HuH-7.5 (cell line): Measurements from ENCODE around the gene CFAP77.
"Not testable (repeated sequence)": the region's sequence is repeated elsewhere in the genome, so short reads cannot be mapped to it uniquely, and the experiment has no call there.

Source experiments
- DNase-seq: peaks from one replicate; pipeline ENCODE4 v3.0.0; 2011; ENCODE audit warnings: low spot score

Gene CFAP77

GRCh38 chr9:132547976-132548730, 138.1 kb downstream of the CFAP77 start:
- no peak for DNase-seq

GRCh38 chr9:132548751-132549640, 139.0 kb downstream of the CFAP77 start:
- DNase-seq = no peak

DNA sequence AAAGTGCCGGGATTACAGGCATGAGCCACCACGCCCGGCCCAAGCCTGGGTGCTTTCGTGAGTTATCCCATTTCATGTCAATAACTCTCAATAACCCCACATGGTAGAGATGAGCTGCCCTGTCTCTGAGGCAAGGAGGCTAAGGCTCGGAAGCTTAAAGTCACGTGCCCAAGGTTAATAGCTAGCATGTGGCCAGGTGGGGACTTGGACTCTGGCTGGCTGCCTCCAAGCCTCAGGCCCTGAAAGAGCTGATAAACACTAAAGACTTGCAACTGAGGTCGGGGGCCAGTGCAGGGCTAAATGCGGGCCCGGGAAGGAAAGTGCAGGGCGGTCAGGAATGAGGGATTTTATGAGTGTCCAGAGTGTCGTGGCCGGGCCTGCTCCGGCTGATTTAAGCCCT, 141.5 kb downstream of the CFAP77 start:
- no peak for DNase-seq

DNA sequence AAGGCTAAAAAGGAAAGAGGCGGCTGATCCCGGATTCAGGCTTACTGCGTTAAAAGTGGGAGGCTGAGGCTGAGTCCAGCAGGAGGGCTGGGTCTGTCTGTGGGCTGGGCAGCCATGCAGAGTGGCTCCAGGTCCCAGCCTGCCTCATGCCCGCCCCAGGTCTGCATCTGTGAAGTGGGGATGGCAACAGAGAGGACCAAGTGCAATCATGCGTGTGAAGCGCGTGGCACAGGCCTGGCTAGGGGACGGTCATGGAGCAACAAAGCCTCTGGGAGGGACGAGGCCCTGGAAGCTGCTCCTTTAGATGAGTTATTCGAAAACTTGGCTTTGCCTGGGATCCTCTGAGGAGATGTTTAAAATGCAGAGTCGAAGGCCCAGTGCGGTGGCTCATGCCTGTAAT, 142.0 kb downstream of the CFAP77 start:
- no peak for DNase-seq

DNA sequence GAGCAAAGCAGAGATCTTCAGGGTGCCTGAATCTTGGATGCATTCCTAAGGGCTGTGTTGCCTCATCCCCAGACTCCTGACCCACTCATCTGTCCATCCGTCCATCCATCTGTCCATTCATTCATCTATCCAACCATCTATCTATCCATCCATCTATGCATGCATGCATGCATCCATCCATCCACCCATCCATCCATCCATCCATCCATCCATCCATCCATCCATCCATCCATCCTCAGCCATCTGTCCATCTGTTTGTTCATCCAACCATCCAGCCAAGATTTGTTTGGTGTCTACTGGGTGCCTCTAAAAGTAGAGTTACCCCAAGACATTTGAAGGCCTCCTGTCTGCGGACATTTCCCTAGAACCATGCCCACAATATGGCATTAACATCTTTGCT, 144.7 kb downstream of the CFAP77 start:
- no peak for DNase-seq

- DNase-seq = no peak
Measured at GRCh38 chr9:132555528-132555927, 145.5 kb downstream of the CFAP77 start.

DNA sequence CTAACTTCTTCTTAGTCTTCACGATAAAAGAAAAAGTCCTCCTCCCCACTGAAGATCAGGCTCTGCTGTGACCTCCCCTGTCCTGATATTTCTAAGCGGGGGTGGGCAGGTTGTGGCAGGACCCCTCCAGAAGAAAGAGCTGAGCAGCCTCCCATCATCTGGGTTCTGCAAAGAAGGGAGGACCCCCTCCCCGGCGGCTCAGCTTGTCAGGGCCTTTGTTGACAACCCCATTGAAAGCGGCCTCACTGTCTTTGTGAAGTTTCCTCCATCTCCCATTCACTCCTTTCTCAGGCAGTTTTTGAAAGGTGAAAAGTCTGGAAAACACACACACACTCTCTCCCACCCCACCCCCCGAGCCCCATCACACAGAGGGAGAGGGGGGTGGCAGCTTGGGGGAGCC, 146.2 kb downstream of the CFAP77 start:
- no peak for DNase-seq

DNA sequence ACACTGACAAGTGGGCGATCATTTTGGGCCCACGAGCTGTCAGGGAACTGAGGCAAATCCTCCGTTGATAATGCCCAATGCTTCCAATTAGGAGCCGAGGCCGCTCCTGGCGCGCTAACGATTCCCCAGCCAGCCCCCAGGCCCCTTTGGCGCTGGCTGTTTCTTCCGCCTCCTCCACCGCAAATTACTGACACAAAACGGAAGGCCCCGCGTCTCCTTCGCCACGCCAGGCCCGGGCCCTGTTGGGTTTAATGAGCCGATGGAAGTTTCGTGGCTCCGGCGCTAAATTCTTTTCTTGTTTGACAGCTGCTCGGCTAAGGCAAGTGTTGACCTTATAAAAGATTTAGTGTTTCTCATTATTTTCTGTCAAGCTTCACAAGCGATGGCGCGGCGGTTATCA, 146.7 kb downstream of the CFAP77 start:
- DNase-seq = no peak

DNA sequence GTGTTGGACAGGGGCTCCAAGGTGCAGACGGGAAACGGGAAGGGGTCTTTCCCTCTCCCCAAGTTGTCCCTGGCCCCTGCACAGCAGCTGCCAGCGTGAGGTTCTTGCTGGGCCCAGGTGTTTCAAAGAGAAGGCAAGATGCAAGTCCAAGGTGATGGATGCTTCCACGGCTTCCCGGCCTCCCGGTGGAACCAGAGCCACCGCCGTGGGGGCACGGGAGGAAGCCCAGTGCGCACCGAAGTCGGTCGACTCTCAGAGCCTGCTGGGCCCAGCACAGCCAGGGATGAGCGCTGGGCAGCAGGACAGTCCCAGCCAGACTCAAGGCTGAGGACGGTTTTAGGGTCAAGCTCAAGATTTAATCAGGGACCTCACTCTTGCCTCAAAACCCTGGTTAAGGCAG, 147.1 kb downstream of the CFAP77 start:
- DNase-seq = no peak

DNA sequence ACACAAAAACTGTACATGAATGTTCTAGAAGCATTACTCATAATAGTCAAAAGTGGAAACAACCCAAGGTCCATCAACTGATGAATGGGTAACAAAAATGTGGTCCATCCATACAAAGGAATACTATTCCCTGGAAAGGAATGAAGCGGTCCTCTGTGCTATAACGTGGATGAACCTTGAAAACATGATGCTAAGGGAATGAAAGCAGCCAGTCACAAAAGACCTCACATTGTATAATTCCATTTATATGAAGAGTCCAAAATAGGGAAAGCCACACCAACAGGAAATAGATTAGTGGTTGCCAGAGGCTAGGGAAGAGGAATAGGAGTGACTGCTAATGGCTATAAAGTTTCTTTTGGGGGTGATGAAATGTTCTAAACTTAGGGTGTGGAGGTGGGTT, 149.7 kb downstream of the CFAP77 start:
- DNase-seq = no peak

DNA sequence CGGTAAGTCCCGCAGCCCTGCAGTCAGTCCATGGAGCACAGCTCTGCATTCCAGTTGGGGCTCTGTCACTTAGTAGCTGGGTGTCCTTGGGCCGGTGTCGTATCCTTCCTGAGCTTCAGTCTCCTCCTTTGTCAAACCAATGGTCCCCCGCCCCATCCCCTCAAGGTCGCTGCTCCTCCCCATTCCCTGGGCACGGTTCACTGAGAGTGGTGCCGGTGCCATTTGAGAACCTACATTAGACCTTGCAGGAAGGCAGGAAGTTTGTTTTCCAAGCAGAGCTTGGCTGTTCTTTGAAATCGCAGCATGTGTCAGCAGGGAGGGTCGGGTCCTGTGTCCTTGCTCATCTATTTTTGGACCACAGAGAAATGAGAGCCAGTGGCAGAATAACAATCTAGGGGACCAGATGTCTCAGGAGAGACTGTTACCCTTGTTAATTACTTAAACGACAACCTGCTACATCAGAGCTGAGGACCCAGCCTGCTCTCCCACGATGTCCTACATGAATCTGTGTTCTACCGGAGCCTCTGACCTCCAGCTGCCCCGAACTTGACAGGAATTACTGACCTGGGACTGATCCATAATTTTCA, 150.7 kb downstream of the CFAP77 start:
- no peak for DNase-seq

DNA sequence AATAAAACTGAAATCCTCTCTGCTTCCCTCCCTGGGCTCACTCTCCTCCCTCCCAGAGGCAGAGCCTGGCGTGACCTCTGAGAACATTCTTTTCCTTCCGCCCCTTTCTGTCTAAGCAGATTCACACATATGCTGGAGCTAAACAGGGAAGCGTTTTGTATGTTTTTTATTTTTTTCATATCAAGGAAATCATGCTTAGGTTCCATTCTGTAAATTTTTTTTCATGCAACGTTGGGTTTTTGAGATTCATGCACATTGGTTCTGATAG, 152.2 kb downstream of the CFAP77 start:
- DNase-seq = no peak

DNA sequence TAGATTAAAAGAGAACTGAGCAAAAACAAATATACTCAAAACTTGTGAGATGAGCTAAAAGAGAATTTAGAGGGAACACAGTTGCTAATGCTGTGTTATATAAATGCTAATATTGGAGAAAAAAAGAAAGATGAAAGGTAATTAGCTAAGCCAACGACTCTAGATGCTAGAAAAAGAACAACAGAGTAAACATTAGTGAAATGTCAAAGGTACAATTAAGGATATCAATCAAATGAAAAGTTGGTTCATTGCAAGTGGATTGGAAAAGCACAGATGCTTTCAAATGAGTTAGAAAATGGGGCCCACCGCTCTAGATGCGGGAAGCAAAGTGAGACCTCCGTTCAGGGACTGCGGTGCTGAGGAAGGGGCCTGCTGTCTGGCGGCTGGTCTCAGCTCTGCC, 154.5 kb downstream of the CFAP77 start:
- DNase-seq = no peak

DNA sequence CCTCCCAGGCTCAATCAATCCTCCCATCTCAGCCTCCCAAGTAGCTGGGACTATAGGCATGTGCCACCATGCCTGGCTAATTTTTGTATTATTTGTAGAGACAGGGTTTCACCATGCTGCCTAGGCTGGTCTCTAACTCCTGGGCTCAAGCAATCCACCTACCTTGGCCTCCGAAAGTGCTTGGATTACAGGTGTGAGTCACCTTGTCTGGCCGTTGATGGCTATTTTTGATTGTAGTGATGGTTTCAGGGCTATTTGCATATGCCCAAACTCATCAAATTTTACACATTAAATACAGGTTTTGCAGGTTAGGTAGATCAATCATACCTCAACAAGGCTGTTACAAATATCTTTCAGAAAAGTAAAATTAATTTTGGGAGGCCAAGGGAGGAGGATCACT, 158.8 kb downstream of the CFAP77 start:
- not testable (repeated sequence) for DNase-seq

- no peak for DNase-seq
Measured at GRCh38 chr9:132571806-132572600, 162.0 kb downstream of the CFAP77 start.

- DNase-seq = no peak
Measured at GRCh38 chr9:132572921-132573320, 162.9 kb downstream of the CFAP77 start.

DNA sequence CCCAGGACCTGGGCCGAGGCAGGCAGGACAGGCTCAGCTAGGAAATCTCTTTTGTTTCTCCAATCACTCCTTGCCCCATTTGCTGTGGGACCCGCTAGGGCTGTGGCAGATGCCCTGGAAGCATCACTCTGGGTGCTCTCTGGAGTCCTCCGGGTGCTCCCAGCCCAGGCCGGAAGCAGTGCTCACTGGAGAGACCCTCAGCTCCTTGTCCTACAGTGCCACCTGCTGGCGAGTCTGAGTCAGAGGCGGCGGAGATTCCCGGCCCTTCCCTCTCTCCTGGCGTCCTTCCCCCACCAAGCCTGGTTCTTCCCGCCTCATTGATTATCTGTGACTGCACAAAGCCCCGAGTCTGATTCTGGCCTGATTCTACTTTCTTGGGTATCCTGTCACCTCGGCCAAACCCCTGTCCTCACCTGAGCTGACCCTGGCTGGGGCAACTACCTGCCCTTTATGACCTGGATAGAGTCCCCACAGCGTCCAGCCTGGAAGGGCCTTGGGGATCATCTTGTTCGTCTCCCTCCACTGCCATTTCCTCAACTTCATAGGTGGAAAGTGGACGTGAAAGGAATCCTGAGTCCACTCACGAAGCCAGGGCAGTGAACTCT, 165.1 kb downstream of the CFAP77 start:
- DNase-seq = peak; percentile 94

DNA sequence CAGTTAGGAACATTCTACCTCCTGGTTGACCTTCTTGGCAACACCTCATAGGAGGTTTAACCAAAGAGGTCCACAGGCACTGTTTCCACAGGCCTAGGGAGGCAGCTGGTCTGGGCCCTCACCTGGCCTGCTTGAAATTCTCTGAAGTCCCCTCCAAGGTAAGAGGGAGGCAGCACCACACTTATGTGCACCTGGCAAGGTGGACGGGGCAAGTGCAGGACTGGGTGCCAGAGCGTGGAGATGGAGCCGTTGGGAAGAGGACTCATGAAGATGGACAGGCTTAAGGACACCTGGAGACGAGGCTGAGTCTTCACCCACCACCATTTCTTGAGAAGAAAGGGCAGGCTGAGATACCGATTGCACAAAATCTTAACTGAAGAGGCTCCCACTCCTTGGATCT, 165.8 kb downstream of the CFAP77 start:
- no peak for DNase-seq

GRCh38 chr9:132577119-132577518, 167.1 kb downstream of the CFAP77 start:
- DNase-seq = no peak

GRCh38 chr9:132578367-132578932, 168.4 kb downstream of the CFAP77 start:
- DNase-seq = no peak

- no peak for DNase-seq
Measured at GRCh38 chr9:132579427-132579798, 169.4 kb downstream of the CFAP77 start.

GRCh38 chr9:132582276-132582785, 172.3 kb downstream of the CFAP77 start, which contains the start of gene BARHL1:
Gene BARHL1, plus strand, starts transcription at chr9:132582606. Its CDS starts 192 bp downstream, at chr9:132582798.
- DNase-seq = no peak
